ENCODE data around the gene PLCG1.
A peak's percentile ranks its signal among the peaks of the same experiment; 100 is the strongest.

PLCG1 gene

GRCh38 chr20:41145821-41146620 is 8.7 kb downstream of the PLCG1 start:
- Mint-ChIP-seq H3K27ac (peak overlapping the region; percentile 64), H3K27me3 (no peaks in the 10 kb centered on the region), H3K36me3 (ENCODE audit: low read depth) (peaks cover 34% of the 10 kb centered on the region), H3K9me3 (no peaks in the 10 kb centered on the region), H3K4me3 (no peak overlapping the region), H3K4me1 (ENCODE audit: low read depth) (peaks cover 99% of the 10 kb centered on the region)

- no peaks in the 10 kb centered on the region for H3K27me3 Mint-ChIP-seq
- H3K36me3 Mint-ChIP-seq (ENCODE audit: low read depth) = peaks cover 34% of the 10 kb centered on the region
- no peaks in the 10 kb centered on the region for H3K9me3 Mint-ChIP-seq
- H3K27ac Mint-ChIP-seq = peak overlapping the region; percentile 81
- peaks cover 99% of the 10 kb centered on the region for H3K4me1 Mint-ChIP-seq (ENCODE audit: low read depth)
- no peak overlapping the region for H3K4me3 Mint-ChIP-seq
Measured at GRCh38 chr20:41147767-41148191, 10.4 kb downstream of the PLCG1 start.

GRCh38 chr20:41148942-41149341 is 11.6 kb downstream of the PLCG1 start:
- no peak overlapping the region for H3K4me3 Mint-ChIP-seq
- H3K4me1 Mint-ChIP-seq (ENCODE audit: low read depth) = peaks cover 96% of the 10 kb centered on the region
- H3K27me3 Mint-ChIP-seq = no peaks in the 10 kb centered on the region
- H3K27ac Mint-ChIP-seq = peak overlapping the region; percentile 72
- peaks cover 38% of the 10 kb centered on the region for H3K36me3 Mint-ChIP-seq (ENCODE audit: low read depth)
- no peaks in the 10 kb centered on the region for H3K9me3 Mint-ChIP-seq

- no peak overlapping the region for H3K4me3 Mint-ChIP-seq
- H3K27me3 Mint-ChIP-seq = no peaks in the 10 kb centered on the region
- H3K36me3 Mint-ChIP-seq (ENCODE audit: low read depth) = peaks cover 23% of the 10 kb centered on the region
- H3K4me1 Mint-ChIP-seq (ENCODE audit: low read depth) = peaks cover 96% of the 10 kb centered on the region
- no peaks in the 10 kb centered on the region for H3K9me3 Mint-ChIP-seq
- peak overlapping the region; percentile 77 for H3K27ac Mint-ChIP-seq
Measured at GRCh38 chr20:41150664-41151063, 13.3 kb downstream of the PLCG1 start.

GRCh38 chr20:41151134-41151869 is 14.0 kb downstream of the PLCG1 start:
- no peaks in the 10 kb centered on the region for H3K27me3 Mint-ChIP-seq
- H3K4me1 Mint-ChIP-seq (ENCODE audit: low read depth) = peaks cover 96% of the 10 kb centered on the region
- peak overlapping the region; percentile 89 for H3K27ac Mint-ChIP-seq
- H3K36me3 Mint-ChIP-seq (ENCODE audit: low read depth) = peaks cover 21% of the 10 kb centered on the region
- H3K4me3 Mint-ChIP-seq = no peak overlapping the region
- H3K9me3 Mint-ChIP-seq = no peaks in the 10 kb centered on the region

- H3K4me3 Mint-ChIP-seq = no peak overlapping the region
Measured at GRCh38 chr20:41152108-41152757, 14.9 kb downstream of the PLCG1 start.

GRCh38 chr20:41154436-41155176 is 17.3 kb downstream of the PLCG1 start:
- H3K4me3 Mint-ChIP-seq = no peak overlapping the region
- H3K9me3 Mint-ChIP-seq = no peaks in the 10 kb centered on the region
- H3K4me1 Mint-ChIP-seq (ENCODE audit: low read depth) = peaks cover 97% of the 10 kb centered on the region
- H3K27me3 Mint-ChIP-seq = no peaks in the 10 kb centered on the region
- H3K27ac Mint-ChIP-seq = peak overlapping the region; percentile 88
- peaks cover 16% of the 10 kb centered on the region for H3K36me3 Mint-ChIP-seq (ENCODE audit: low read depth)

More at GRCh38 chr20:41152108-41152757, 14.9 kb downstream of the PLCG1 start:
- Mint-ChIP-seq H3K27me3 (no peaks in the 10 kb centered on the region), H3K9me3 (no peaks in the 10 kb centered on the region), H3K36me3 (ENCODE audit: low read depth) (peaks cover 15% of the 10 kb centered on the region), H3K27ac (peak overlapping the region; percentile 89), H3K4me1 (ENCODE audit: low read depth) (peaks cover 96% of the 10 kb centered on the region)

- H3K4me1 Mint-ChIP-seq (ENCODE audit: low read depth) = peaks cover 97% of the 10 kb centered on the region
- H3K9me3 Mint-ChIP-seq = no peaks in the 10 kb centered on the region
- H3K36me3 Mint-ChIP-seq (ENCODE audit: low read depth) = peaks cover 23% of the 10 kb centered on the region
- no peak overlapping the region for H3K4me3 Mint-ChIP-seq
- no peaks in the 10 kb centered on the region for H3K27me3 Mint-ChIP-seq
- peak overlapping the region; percentile 88 for H3K27ac Mint-ChIP-seq
Measured at GRCh38 chr20:41155261-41155660, 17.9 kb downstream of the PLCG1 start.

GRCh38 chr20:41158082-41158625 is 20.8 kb downstream of the PLCG1 start:
- peaks cover 44% of the 10 kb centered on the region for H3K36me3 Mint-ChIP-seq (ENCODE audit: low read depth)
- peaks cover 95% of the 10 kb centered on the region for H3K4me1 Mint-ChIP-seq (ENCODE audit: low read depth)
- H3K9me3 Mint-ChIP-seq = no peaks in the 10 kb centered on the region
- peak overlapping the region; percentile 99 for H3K27ac Mint-ChIP-seq
- H3K4me3 Mint-ChIP-seq = peak overlapping the region; percentile 76
- H3K27me3 Mint-ChIP-seq = no peaks in the 10 kb centered on the region

- no peaks in the 10 kb centered on the region for H3K27me3 Mint-ChIP-seq
- H3K27ac Mint-ChIP-seq = peak overlapping the region; percentile 99
- H3K4me1 Mint-ChIP-seq (ENCODE audit: low read depth) = peaks cover 94% of the 10 kb centered on the region
- H3K4me3 Mint-ChIP-seq = no peak overlapping the region
- H3K9me3 Mint-ChIP-seq = no peaks in the 10 kb centered on the region
- peaks cover 53% of the 10 kb centered on the region for H3K36me3 Mint-ChIP-seq (ENCODE audit: low read depth)
Measured at GRCh38 chr20:41159547-41159946, 22.2 kb downstream of the PLCG1 start.

GRCh38 chr20:41160686-41161085 is 23.3 kb downstream of the PLCG1 start:
- Mint-ChIP-seq H3K9me3 (no peaks in the 10 kb centered on the region), H3K27ac (peak overlapping the region; percentile 99), H3K36me3 (ENCODE audit: low read depth) (peaks cover 60% of the 10 kb centered on the region), H3K4me3 (no peak overlapping the region), H3K27me3 (no peaks in the 10 kb centered on the region), H3K4me1 (ENCODE audit: low read depth) (peaks cover 89% of the 10 kb centered on the region)

GRCh38 chr20:41161886-41162285 is 24.5 kb downstream of the PLCG1 start:
- Mint-ChIP-seq H3K36me3 (ENCODE audit: low read depth) (peaks cover 72% of the 10 kb centered on the region), H3K4me1 (ENCODE audit: low read depth) (peaks cover 82% of the 10 kb centered on the region), H3K27ac (peak overlapping the region; percentile 76), H3K27me3 (no peaks in the 10 kb centered on the region), H3K9me3 (no peaks in the 10 kb centered on the region), H3K4me3 (no peak overlapping the region)

GRCh38 chr20:41162396-41162795 is 25.1 kb downstream of the PLCG1 start:
- no peaks in the 10 kb centered on the region for H3K27me3 Mint-ChIP-seq
- H3K27ac Mint-ChIP-seq = peak overlapping the region; percentile 76
- peaks cover 76% of the 10 kb centered on the region for H3K36me3 Mint-ChIP-seq (ENCODE audit: low read depth)
- H3K4me1 Mint-ChIP-seq (ENCODE audit: low read depth) = peaks cover 82% of the 10 kb centered on the region
- H3K4me3 Mint-ChIP-seq = no peak overlapping the region
- no peaks in the 10 kb centered on the region for H3K9me3 Mint-ChIP-seq

GRCh38 chr20:41163821-41164220 is 26.5 kb downstream of the PLCG1 start:
- H3K36me3 Mint-ChIP-seq (ENCODE audit: low read depth) = peaks cover 76% of the 10 kb centered on the region
- H3K4me3 Mint-ChIP-seq = no peak overlapping the region
- H3K27me3 Mint-ChIP-seq = no peaks in the 10 kb centered on the region
- H3K27ac Mint-ChIP-seq = peak overlapping the region; percentile 62
- no peaks in the 10 kb centered on the region for H3K9me3 Mint-ChIP-seq
- peaks cover 74% of the 10 kb centered on the region for H3K4me1 Mint-ChIP-seq (ENCODE audit: low read depth)

All from stimulated activated naive CD8-positive, alpha-beta T cell treated with anti-CD3 and anti-CD28 coated beads, Interleukin-15, Interleukin-2, amounts not matched to agents 100 ng/mL and 50 ng/mL, for 24 hours (primary cell).